Measurements from ENCODE around the gene AGBL4. TPM values are rescaled to one million over a fixed set of nuclear protein-coding genes. Genes with fewer than 3 reads are reported as not detected.

AGBL4 gene
- total RNA-seq, 1 experiment from 2014 or later = not detected

DNA sequence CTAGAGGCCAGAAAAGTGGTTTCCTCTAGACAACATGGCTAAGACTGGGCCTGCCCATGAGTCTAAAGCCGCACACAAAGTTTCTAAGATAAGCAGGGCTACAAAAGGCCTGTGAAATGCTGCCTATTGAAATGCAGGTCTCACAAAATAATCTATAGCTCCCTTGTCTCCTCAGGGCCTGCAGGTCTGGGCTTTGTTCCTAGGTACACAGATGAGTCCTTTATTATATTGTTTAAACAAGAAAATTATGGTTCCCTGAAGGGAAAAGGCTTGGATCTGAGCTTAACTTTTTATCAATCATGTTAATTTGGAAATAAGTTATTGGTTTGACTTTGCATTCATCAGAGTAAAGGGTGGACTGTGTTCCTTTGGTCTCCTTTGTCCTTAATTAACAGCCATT lies 833.6 kb downstream of the AGBL4 start:
- RAD21 ChIA-PET (ENCODE audit: low non-redundant PET in 1 of 2, low total read pairs in 2 of 2, uncharacterized antibody in 2 of 2, unreplicated experiment in 2 of 2) = no interaction called here
- Histone ChIP-seq H3K27me3 (ENCODE audit: insufficient read depth, low read length) (no peaks in the 10 kb centered on the region), H3K4me3 (replicated peaks in 1 of 2; ENCODE audit: low read depth in 1 of 2, low read length in 2 of 2) (no peak overlapping the region), H4K20me1 (ENCODE audit: insufficient read depth) (no peaks in the 10 kb centered on the region), H3K9me2 (ENCODE audit: insufficient read depth) (no peaks in the 10 kb centered on the region), H2AFZ (ENCODE audit: low read depth, low read length, poor library complexity, severe bottlenecking) (no peak overlapping the region), H3K4me2 (ENCODE audit: low read length) (no peak overlapping the region), H3K36me3 (ENCODE audit: control insufficient read depth in 1 of 2, insufficient read depth in 2 of 2, low read length in 2 of 2) (no peaks in the 10 kb centered on the region), H3K9me3 (ENCODE audit: control insufficient read depth in 1 of 2, insufficient read depth in 1 of 2, low read depth in 1 of 2, low read length in 2 of 2) (peaks cover 0 to 4% of the 10 kb centered on the region in 2 experiments; a peak in 2 of 4 replicates), H3K4me1 (ENCODE audit: control insufficient read depth in 1 of 2, insufficient read depth in 2 of 2, low read length in 2 of 2) (no peaks in the 10 kb centered on the region), H3K27ac (ENCODE audit: low read depth, low read length) (no peak overlapping the region), H3K9ac (ENCODE audit: low read length) (no peak overlapping the region), H3K79me2 (ENCODE audit: insufficient read depth, low read length) (no peaks in the 10 kb centered on the region)
- CTCF ChIA-PET = no interaction called here
- POLR2A ChIA-PET = no interaction called here
- BruUV-seq (replicated peaks) = no TSS peak
- intact Hi-C loops (cut with micrococcal nuclease) = no loop called here
- TF ChIP-seq EZH2phosphoT487 (IDR thresholded peaks at IDR 0.05; ENCODE audit: borderline replicate concordance) (no peak), POLR2AphosphoS5 (IDR thresholded peaks at IDR 0.05; ENCODE audit: low read depth, low read length) (no peak), SRF (IDR thresholded peaks at IDR 0.05; ENCODE audit: low read depth) (no peak), EZH2 (IDR thresholded peaks at IDR 0.05) (no peak), EGR1 (IDR thresholded peaks at IDR 0.05; ENCODE audit: low read depth) (no peak), CBX3 (IDR thresholded peaks at IDR 0.05; ENCODE audit: low read depth) (no peak), YY1 (IDR thresholded peaks at IDR 0.05; ENCODE audit: extremely low read depth, insufficient replicate concordance, low read depth, low read length) (no peak), ELF1 (IDR thresholded peaks at IDR 0.05; ENCODE audit: borderline replicate concordance, low read depth) (no peak), TCF7L2 (IDR thresholded peaks at IDR 0.05; ENCODE audit: borderline replicate concordance, extremely low read depth, insufficient read depth, insufficient read length) (no peak), JUND (IDR thresholded peaks at IDR 0.05) (no peak)
- TF ChIP-seq, protein P1, sequence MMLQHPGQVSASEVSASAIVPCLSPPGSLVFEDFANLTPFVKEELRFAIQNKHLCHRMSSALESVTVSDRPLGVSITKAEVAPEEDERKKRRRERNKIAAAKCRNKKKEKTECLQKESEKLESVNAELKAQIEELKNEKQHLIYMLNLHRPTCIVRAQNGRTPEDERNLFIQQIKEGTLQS (IDR thresholded peaks at IDR 0.05) = no peak
- TF ChIP-seq, protein P2, sequence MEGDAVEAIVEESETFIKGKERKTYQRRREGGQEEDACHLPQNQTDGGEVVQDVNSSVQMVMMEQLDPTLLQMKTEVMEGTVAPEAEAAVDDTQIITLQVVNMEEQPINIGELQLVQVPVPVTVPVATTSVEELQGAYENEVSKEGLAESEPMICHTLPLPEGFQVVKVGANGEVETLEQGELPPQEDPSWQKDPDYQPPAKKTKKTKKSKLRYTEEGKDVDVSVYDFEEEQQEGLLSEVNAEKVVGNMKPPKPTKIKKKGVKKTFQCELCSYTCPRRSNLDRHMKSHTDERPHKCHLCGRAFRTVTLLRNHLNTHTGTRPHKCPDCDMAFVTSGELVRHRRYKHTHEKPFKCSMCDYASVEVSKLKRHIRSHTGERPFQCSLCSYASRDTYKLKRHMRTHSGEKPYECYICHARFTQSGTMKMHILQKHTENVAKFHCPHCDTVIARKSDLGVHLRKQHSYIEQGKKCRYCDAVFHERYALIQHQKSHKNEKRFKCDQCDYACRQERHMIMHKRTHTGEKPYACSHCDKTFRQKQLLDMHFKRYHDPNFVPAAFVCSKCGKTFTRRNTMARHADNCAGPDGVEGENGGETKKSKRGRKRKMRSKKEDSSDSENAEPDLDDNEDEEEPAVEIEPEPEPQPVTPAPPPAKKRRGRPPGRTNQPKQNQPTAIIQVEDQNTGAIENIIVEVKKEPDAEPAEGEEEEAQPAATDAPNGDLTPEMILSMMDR (IDR thresholded peaks at IDR 0.05 in 2 of 3, conservative IDR thresholded peaks at IDR 0.05 in 1 of 3; ENCODE audit: borderline replicate concordance in 1 of 3, insufficient read depth in 1 of 3, low read depth in 2 of 3, low read length in 2 of 3) = no peak
- TF ChIP-seq, protein P3, sequence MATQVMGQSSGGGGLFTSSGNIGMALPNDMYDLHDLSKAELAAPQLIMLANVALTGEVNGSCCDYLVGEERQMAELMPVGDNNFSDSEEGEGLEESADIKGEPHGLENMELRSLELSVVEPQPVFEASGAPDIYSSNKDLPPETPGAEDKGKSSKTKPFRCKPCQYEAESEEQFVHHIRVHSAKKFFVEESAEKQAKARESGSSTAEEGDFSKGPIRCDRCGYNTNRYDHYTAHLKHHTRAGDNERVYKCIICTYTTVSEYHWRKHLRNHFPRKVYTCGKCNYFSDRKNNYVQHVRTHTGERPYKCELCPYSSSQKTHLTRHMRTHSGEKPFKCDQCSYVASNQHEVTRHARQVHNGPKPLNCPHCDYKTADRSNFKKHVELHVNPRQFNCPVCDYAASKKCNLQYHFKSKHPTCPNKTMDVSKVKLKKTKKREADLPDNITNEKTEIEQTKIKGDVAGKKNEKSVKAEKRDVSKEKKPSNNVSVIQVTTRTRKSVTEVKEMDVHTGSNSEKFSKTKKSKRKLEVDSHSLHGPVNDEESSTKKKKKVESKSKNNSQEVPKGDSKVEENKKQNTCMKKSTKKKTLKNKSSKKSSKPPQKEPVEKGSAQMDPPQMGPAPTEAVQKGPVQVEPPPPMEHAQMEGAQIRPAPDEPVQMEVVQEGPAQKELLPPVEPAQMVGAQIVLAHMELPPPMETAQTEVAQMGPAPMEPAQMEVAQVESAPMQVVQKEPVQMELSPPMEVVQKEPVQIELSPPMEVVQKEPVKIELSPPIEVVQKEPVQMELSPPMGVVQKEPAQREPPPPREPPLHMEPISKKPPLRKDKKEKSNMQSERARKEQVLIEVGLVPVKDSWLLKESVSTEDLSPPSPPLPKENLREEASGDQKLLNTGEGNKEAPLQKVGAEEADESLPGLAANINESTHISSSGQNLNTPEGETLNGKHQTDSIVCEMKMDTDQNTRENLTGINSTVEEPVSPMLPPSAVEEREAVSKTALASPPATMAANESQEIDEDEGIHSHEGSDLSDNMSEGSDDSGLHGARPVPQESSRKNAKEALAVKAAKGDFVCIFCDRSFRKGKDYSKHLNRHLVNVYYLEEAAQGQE (IDR thresholded peaks at IDR 0.05; ENCODE audit: low read depth) = no peak
- TF ChIP-seq, protein P4, sequence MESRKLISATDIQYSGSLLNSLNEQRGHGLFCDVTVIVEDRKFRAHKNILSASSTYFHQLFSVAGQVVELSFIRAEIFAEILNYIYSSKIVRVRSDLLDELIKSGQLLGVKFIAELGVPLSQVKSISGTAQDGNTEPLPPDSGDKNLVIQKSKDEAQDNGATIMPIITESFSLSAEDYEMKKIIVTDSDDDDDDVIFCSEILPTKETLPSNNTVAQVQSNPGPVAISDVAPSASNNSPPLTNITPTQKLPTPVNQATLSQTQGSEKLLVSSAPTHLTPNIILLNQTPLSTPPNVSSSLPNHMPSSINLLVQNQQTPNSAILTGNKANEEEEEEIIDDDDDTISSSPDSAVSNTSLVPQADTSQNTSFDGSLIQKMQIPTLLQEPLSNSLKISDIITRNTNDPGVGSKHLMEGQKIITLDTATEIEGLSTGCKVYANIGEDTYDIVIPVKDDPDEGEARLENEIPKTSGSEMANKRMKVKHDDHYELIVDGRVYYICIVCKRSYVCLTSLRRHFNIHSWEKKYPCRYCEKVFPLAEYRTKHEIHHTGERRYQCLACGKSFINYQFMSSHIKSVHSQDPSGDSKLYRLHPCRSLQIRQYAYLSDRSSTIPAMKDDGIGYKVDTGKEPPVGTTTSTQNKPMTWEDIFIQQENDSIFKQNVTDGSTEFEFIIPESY (IDR thresholded peaks at IDR 0.05; ENCODE audit: extremely low read depth, insufficient replicate concordance, low read length) = no peak
- TF ChIP-seq, protein P5, sequence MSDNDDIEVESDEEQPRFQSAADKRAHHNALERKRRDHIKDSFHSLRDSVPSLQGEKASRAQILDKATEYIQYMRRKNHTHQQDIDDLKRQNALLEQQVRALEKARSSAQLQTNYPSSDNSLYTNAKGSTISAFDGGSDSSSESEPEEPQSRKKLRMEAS (IDR thresholded peaks at IDR 0.05) = no peak
- ATAC-seq (no peak), DNase-seq (ENCODE audit: low read depth, low spot score) (no peak)

Measured in HCT116 (cell line).